Activated CD4-positive, alpha-beta T cell treated with anti-CD3 and anti-CD28 coated beads for 36 hours (primary cell): Measurements from ENCODE around the gene ZNF750. TPM values are rescaled to one million over a fixed set of nuclear protein-coding genes. Genes with fewer than 3 reads are reported as not detected.

ENCODE experiments used
- ATAC-seq: fragments of 200-7000 bp; cut with Tn5 transposase; one replicate; pipeline ENCODE4 v1.10.0; 2021; ENCODE audit warnings: mild to moderate bottlenecking, moderate library complexity
- CTCF ChIA-PET: fragments of 350-600 bp; sonication (Branson Sonifier 250); formaldehyde crosslinking; loops from one replicate; lab custom pipeline; 2021; ENCODE audit warnings: antibody characterized with exemption; lab: Charles Lee
- POLR2A ChIA-PET: fragments of 350-600 bp; sonication (Branson Sonifier 250); formaldehyde crosslinking; loops from one replicate; lab custom pipeline; 2021; ENCODE audit warnings: antibody characterized with exemption, inconsistent platforms; lab: Charles Lee
- DNase-seq: peaks from one replicate; pipeline ENCODE4 v3.0.0-alpha.2; 2020
- H3K27ac Mint-ChIP-seq: one replicate; pipeline ENCODE4 v1.8.0; 2021; ENCODE audit warnings: mixed read lengths
- H3K27me3 Mint-ChIP-seq: one replicate; pipeline ENCODE4 v1.8.0; 2021; ENCODE audit warnings: mixed read lengths
- H3K36me3 Mint-ChIP-seq: one replicate; pipeline ENCODE4 v1.8.0; 2021; ENCODE audit warnings: low read depth, mixed read lengths
- H3K4me1 Mint-ChIP-seq: one replicate; pipeline ENCODE4 v1.8.0; 2021; ENCODE audit warnings: mixed read lengths
- H3K4me3 Mint-ChIP-seq: one replicate; pipeline ENCODE4 v1.8.0; 2021; ENCODE audit warnings: mild to moderate bottlenecking, moderate library complexity, mixed read lengths
- H3K9me3 Mint-ChIP-seq: one replicate; pipeline ENCODE4 v1.8.0; 2021; ENCODE audit warnings: low read depth, mixed read lengths
- intact Hi-C, 2 experiments: fragments of 100-400 bp; cut with DNase I in 1 of 2; cut with micrococcal nuclease in 1 of 2; formaldehyde crosslinking; loops; one replicate each; pipeline versions ENCODE4 v1.14.2 to v1.15.1; 2022 to 2024; cut with DNase I, micrococcal nuclease
- total RNA-seq, 2 experiments: library from RNA; stranded (reverse); gene quantifications; one replicate each; pipeline ENCODE4 v1.2.3, GENCODE V29; 2021

Gene ZNF750
- total RNA-seq, 2 experiments from 2014 or later, result not detected

DNA sequence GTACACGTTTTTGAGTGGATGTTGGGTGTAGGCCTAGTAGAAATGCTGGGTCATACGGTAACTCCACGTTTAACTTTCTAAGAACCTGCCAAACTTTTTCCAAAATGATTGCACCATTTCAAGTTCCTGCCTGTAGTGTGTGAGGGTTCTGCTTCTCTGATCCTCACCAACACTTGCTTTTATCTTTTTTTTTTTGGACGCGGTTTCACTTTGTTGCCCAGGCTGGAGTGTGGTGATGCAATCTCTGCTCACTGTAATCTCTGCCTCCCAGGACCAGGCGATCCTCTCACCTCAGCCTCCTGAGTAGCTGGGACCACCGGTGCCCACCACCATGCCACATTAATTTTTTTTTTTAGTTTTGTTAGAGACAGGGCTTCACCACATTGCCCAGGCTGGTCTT lies 23.5 kb downstream of the ZNF750 start:
- H3K27ac Mint-ChIP-seq, result no peak overlapping the region
- CTCF ChIA-PET, result no interaction called here
- H3K36me3 Mint-ChIP-seq, result peaks cover 75% of the 10 kb centered on the region
- H3K4me3 Mint-ChIP-seq, result no peak overlapping the region
- ATAC-seq (no peak), DNase-seq (no peak)
- no peaks in the 10 kb centered on the region for H3K27me3 Mint-ChIP-seq
- intact Hi-C loops, result no loop called here
- peaks cover 6% of the 10 kb centered on the region for H3K9me3 Mint-ChIP-seq
- peaks cover 2% of the 10 kb centered on the region for H3K4me1 Mint-ChIP-seq
- POLR2A ChIA-PET, result no interaction called here

DNA sequence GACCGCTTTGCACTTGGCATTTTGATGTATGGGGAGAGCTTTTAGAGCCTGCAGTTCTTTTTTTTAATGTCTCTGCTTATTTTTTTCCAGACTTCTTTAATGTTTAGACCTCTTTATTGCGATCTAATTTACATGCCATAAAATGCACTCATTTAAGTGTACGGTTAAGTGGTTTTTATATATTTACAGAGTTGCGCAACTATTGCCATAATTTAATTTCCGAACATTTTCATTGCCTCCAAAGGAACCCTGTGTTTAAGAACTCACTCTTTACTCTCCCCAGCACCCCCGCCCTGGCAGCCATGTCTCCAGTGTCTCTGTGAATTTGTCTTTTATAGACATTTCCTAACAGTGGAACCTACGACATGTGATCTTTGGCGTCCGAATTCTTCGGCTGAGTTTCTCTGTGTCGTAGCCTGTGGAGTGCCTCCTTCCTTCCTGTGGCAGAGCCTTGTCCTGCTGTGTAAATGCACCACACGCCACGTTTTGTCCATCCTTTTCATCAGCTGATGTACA lies 24.0 kb downstream of the ZNF750 start:
- peaks cover 6% of the 10 kb centered on the region for H3K9me3 Mint-ChIP-seq
- H3K4me3 Mint-ChIP-seq, result no peak overlapping the region
- H3K4me1 Mint-ChIP-seq, result peaks cover 2% of the 10 kb centered on the region
- POLR2A ChIA-PET, result no interaction called here
- H3K27me3 Mint-ChIP-seq, result no peaks in the 10 kb centered on the region
- CTCF ChIA-PET, result no interaction called here
- H3K36me3 Mint-ChIP-seq, result peaks cover 73% of the 10 kb centered on the region
- no peak for ATAC-seq
- no peak for DNase-seq
- intact Hi-C loops, result no loop called here
- H3K27ac Mint-ChIP-seq, result no peak overlapping the region

DNA sequence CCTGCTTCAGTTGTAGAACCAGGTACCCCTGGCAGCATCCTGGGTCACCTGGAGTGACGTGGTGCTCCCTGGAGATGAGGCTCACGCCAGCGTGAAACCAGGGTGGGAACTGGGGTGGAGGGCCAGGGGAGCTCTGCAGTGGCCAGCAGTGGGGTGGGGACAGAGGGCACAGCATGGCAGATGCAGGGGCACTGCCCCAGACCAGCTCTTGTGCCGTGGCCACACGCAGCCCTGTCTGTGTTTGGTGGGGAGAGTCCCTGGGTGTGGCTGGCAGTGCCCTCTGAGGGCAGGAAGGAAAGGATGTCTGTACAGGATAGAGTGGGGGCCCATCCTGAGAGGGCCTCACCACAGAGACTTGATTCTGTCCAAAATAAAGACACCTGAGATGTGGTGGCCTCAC lies 24.5 kb downstream of the ZNF750 start:
- intact Hi-C loops, result no loop called here
- POLR2A ChIA-PET, result no interaction called here
- Mint-ChIP-seq H3K36me3 (peaks cover 68% of the 10 kb centered on the region), H3K4me1 (peaks cover 2% of the 10 kb centered on the region), H3K27ac (no peak overlapping the region), H3K4me3 (no peak overlapping the region), H3K9me3 (peaks cover 3% of the 10 kb centered on the region), H3K27me3 (no peaks in the 10 kb centered on the region)
- ATAC-seq, result no peak
- DNase-seq, result no peak
- CTCF ChIA-PET, result no interaction called here

DNA sequence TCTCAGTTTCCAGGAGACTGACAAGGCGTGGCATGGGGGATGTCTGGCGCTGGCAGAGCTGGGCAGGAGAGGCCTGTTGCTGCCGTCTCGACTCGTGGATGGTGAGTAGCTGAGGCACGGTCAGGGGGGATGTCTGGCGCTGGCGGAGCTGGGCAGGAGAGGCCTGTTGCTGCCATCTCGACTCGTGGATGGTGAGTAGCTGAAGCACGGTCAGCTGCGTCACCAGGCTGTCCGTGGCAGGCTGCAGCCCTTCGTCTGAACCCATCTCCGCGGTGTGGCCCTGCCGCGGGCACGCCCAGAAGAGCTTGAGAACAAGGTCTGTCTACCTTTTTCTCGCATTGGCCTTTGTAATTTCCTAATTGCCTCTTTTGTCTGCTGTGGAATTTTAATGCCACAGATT lies 25.0 kb downstream of the ZNF750 start:
- ATAC-seq (no peak), DNase-seq (no peak)
- Mint-ChIP-seq H3K9me3 (no peaks in the 10 kb centered on the region), H3K36me3 (peaks cover 63% of the 10 kb centered on the region), H3K27me3 (no peaks in the 10 kb centered on the region), H3K27ac (no peak overlapping the region), H3K4me1 (peaks cover 2% of the 10 kb centered on the region), H3K4me3 (no peak overlapping the region)
- ChIA-PET POLR2A (no interaction called here), CTCF (no interaction called here)
- intact Hi-C loops, result no loop called here

DNA sequence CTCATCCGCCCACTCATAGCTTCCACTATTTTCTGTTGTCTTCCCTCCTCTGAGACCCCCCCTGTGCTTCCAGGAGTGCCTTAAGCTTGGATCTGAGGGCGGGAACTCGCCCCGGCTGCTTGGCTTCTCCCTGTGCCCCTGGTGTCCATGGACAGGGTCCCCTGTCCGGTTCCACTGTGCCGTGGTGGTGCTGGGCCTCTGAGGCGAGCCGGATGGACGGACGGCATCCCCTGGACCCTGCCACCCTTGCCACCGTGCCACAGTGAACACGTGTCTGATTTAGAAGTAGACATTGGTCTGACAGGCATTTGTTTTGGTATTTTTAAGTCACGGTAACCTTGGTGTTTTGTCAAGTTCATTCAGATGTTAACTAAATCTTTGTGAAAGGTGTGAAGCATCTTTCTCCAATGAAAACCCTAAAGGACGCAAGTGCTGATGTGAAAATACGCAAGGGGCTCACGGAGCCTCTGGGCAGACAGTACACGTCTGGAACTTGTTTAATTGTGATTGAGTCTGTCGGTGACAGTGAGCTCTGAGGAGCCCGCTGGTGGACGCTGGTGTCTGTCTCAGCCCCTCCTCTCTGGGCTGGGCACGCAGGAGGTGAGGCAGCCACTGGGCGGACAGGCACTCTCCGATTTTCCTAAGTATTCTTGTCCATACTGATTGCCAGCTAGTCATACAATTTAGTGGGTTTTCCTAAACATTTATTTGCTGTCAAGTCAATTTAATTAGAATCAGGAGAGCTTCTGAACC lies 26.3 kb downstream of the ZNF750 start:
- Mint-ChIP-seq H3K4me3 (no peak overlapping the region), H3K27me3 (no peaks in the 10 kb centered on the region), H3K4me1 (peaks cover 2% of the 10 kb centered on the region), H3K9me3 (no peaks in the 10 kb centered on the region), H3K36me3 (peaks cover 50% of the 10 kb centered on the region), H3K27ac (no peak overlapping the region)
- ChIA-PET CTCF (no interaction called here), POLR2A (no interaction called here)
- intact Hi-C loops, result no loop called here
- no peak for ATAC-seq
- no peak for DNase-seq

DNA sequence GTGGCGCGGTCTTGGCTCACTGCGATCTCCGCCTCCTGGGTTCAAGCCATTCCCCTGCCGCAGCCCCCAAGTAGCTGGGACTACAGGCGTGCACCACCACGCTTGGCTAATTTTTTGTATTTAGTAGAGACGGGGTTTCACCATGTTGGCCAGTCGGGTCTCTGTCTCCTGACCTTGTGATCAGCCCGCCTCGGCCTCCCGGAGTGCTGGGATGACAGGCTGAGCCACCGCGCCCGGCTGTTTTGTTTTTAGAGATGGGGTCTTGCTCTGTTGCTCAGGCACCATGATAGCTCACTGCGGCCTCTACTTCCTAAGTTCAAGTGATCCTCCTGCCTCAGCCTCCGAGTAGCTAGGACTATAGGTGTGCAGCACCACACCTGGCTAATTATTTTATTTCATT lies 27.2 kb downstream of the ZNF750 start:
- Mint-ChIP-seq H3K27ac (no peak overlapping the region), H3K36me3 (peaks cover 41% of the 10 kb centered on the region), H3K27me3 (no peaks in the 10 kb centered on the region), H3K4me3 (no peak overlapping the region), H3K4me1 (peaks cover 2% of the 10 kb centered on the region), H3K9me3 (no peaks in the 10 kb centered on the region)
- intact Hi-C loops, result no loop called here
- DNase-seq (no peak), ATAC-seq (no peak)
- POLR2A ChIA-PET, result no interaction called here
- CTCF ChIA-PET, result no interaction called here

DNA sequence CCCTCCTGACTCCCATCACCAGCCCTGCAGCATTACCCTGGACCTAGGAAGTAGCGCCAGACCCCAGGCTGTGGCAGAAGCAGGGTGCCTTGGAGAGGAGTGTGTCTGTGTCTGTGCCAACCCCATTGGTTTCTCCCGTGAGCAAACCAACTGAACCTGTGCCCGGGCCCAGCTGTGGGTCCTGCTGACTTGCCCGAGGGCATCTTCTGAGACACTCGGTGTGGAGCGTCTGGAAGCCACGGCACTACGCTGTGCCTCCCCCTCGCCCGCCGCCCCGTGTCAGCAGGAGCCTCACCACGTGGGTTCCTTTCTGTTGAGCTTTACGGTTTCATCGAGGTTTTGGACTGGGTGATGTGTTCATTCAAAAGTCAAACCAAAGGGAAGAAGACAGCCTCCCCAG lies 27.8 kb downstream of the ZNF750 start:
- Mint-ChIP-seq H3K4me3 (no peak overlapping the region), H3K9me3 (no peaks in the 10 kb centered on the region), H3K4me1 (peaks cover 2% of the 10 kb centered on the region), H3K36me3 (peaks cover 36% of the 10 kb centered on the region), H3K27ac (no peak overlapping the region), H3K27me3 (no peaks in the 10 kb centered on the region)
- ATAC-seq (no peak), DNase-seq (no peak)
- CTCF ChIA-PET, result no interaction called here
- intact Hi-C loops, result no loop called here
- POLR2A ChIA-PET, result no interaction called here

DNA sequence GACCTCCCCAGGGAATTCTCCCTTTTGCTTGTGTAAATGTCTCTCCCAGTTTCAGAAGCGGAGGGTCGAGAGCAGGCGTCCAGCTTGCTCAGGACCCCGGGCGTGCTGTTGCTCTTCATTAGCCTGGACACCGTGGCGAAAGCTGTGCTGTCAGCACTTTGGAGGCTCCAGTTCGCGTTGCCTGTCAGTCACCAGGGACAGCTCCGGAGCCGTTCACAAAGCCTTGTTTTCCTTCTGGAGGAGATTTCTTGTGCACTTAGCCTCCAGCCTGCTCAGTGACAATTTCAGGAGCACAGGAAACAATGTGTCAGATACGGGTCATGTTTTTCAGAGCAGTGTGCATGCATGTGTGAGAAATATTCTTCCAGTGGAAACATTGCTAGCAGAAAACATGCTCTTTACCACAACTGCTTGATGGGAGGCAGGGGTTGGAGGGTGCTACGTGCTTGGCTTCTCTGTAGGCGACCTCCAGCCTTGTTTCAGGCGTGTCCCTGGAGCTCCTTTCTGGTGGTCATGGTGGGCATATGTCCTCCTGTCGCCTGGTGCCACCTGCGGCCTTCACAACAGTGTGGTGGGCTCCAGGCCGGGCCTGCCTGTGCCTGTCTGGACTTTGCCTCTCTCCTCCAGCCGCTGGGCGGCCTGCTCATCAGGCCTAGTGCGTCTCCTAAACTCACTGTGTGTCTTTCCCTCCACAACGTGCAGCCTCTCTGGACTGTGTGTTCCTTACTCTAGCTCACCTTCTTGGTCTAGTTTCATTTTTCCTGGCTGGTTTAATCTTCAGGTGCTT lies 29.0 kb downstream of the ZNF750 start:
- DNase-seq, result no peak
- H3K4me3 Mint-ChIP-seq, result no peak overlapping the region
- intact Hi-C loops, result no loop called here
- H3K27me3 Mint-ChIP-seq, result no peaks in the 10 kb centered on the region
- H3K9me3 Mint-ChIP-seq, result no peaks in the 10 kb centered on the region
- no peak overlapping the region for H3K27ac Mint-ChIP-seq
- POLR2A ChIA-PET, result interaction anchor here (0.6 kb wide), 1 partner anchor 14 kb away, joined by 11 read pairs; no protein-coding TSS in a partner anchor
- CTCF ChIA-PET, result no interaction called here
- peaks cover 2% of the 10 kb centered on the region for H3K4me1 Mint-ChIP-seq
- no peak for ATAC-seq
- peaks cover 34% of the 10 kb centered on the region for H3K36me3 Mint-ChIP-seq

DNA sequence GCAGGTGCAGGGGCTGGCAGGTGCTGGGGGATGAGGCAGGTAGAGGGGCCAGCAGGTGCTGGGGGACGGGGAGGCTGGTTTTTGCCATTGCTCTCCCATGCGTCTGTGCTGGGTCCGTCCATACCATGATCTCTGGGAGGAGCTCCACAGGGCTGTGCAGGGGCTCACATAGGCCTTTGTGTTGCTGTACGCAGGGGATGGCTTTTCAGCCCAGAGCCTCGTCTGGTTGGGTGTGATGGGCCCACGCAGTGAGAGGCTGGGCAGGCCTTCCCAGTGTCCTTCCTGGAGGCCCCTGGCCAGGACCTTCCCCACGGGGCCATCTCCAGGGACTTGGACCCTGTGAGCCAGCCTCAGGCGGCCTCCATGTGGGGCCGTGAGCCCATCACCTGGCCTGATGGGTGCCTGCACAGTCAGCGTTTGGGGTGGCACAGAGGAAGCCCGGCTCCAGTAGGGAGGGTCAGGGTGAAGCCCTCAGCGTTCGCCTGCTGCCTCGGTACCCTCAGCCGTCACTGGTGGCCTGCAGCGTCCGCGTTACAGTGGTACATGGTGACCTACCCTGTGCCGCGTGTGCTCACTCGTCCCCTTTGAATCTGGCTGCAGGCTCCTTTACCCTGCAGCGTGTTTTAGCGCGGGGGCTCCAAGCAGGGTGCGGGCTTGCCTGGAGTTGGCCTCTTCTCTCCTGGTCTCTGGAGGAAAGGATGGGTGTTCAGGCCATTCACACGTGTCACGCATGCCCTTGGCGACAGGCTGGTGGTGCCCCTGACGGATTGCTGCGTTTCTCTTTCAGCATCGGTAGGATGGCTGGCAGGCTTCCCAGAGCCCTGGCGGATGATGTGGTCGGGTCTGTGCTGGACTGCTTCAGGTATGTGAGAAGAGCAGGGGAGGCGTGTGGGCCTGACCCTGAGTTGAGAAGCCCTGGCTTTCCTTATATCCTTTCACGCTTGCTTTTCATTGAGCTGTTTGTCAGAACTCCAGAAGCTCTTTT lies 30.6 kb downstream of the ZNF750 start:
- no peak for ATAC-seq
- POLR2A ChIA-PET, result interaction anchor here (1.0 kb wide), 1 partner anchor 13 kb away, joined by 5 read pairs; no protein-coding TSS in a partner anchor
- Mint-ChIP-seq H3K36me3 (peaks cover 26% of the 10 kb centered on the region), H3K9me3 (no peaks in the 10 kb centered on the region), H3K27me3 (no peaks in the 10 kb centered on the region), H3K4me1 (no peaks in the 10 kb centered on the region), H3K4me3 (no peak overlapping the region), H3K27ac (no peak overlapping the region)
- DNase-seq, result no peak
- CTCF ChIA-PET, result interaction anchor here (0.6 kb wide), 1 partner anchor 73 kb away, joined by 3 read pairs; no protein-coding TSS in a partner anchor
- intact Hi-C loops, result no loop called here

DNA sequence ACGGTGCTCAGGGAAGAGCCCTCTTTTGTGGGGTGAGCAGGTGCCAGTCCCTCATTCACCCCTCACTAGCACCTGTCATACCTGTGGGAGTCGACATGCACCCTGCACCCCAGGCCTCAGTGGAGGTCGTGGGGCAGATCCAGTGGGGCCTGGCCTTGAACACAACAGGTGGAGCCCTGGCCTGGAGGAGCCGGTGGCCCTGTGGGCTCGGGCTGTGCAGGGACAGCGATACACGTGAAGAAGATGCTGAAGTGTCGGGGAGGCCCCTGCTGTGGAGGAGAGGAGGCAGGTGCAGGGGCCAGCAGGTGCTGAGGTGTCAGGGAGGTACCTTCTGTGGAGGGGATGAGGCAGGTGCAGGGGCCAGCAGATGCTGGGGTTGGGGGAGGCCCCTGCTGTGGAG lies 31.8 kb downstream of the ZNF750 start:
- no peaks in the 10 kb centered on the region for H3K9me3 Mint-ChIP-seq
- H3K4me3 Mint-ChIP-seq, result no peak overlapping the region
- ATAC-seq, result no peak
- CTCF ChIA-PET, result no interaction called here
- H3K27me3 Mint-ChIP-seq, result no peaks in the 10 kb centered on the region
- peaks cover 14% of the 10 kb centered on the region for H3K36me3 Mint-ChIP-seq
- no peak for DNase-seq
- POLR2A ChIA-PET, result no interaction called here
- intact Hi-C loops, result no loop called here
- H3K27ac Mint-ChIP-seq, result no peak overlapping the region
- H3K4me1 Mint-ChIP-seq, result no peaks in the 10 kb centered on the region

DNA sequence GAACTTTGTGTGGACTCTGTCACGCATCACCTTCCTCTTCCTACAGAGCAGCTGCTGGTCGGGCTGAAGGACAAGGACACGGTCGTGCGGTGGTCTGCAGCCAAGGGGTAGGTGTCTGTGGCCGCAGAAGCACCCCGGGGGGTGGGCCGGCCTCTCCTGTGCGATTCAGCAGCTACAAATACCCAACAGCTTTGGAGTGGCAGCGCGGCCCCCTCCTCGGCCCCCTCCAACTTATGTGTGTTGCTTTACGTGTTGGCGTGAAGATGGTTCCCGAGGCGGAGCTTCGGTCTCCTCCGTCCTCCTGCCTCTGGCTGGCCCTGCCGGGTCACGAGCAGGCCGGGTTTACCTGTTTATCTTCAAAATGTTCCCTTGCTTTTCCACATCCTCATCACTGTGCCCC lies 32.3 kb downstream of the ZNF750 start:
- intact Hi-C loops, result no loop called here

More for the DNA sequence above, 32.3 kb downstream of the ZNF750 start:
- Mint-ChIP-seq H3K27ac (no peak overlapping the region), H3K36me3 (peaks cover 11% of the 10 kb centered on the region), H3K4me1 (no peaks in the 10 kb centered on the region), H3K4me3 (no peak overlapping the region), H3K9me3 (no peaks in the 10 kb centered on the region), H3K27me3 (no peaks in the 10 kb centered on the region)
- ChIA-PET CTCF (no interaction called here), POLR2A (no interaction called here)
- ATAC-seq (no peak), DNase-seq (no peak)
